ENCODE data around the gene NHLRC4. TPM values are rescaled to one million over a fixed set of nuclear protein-coding genes. Genes with fewer than 3 reads are reported as not detected.
A peak's percentile ranks its signal among the peaks of the same experiment; 100 is the strongest.

Gene NHLRC4
- polyA plus RNA-seq, 1 donor (not counting 4 experiments of a cell fraction or from before 2014, with no cell fraction given) = 0.10 TPM

GRCh38 chr16:524274-525040 lies 42.3 kb upstream of the NHLRC4 start:
- H2AFZ ChIP-seq (ENCODE audit: control insufficient read depth, low read length) = no peak overlapping the region
- peaks cover 16% of the 10 kb centered on the region for H4K20me1 ChIP-seq (ENCODE audit: control insufficient read depth, extremely low read depth, insufficient read depth, low read length)
- TF ChIP-seq EZH2 (IDR thresholded peaks at IDR 0.05; ENCODE audit: low read length) (no peak), CTCF (optimal IDR thresholded peaks at IDR 0.05 in 1 of 3, IDR thresholded peaks at IDR 0.05 in 1 of 3, conservative IDR thresholded peaks at IDR 0.05 in 1 of 3; ENCODE audit: extremely low read depth in 1 of 3, insufficient read depth in 2 of 3, low read length in 3 of 3) (no peak)
- H3K4me3 ChIP-seq (ENCODE audit: control insufficient read depth in 2 of 3, extremely low read depth in 1 of 3, insufficient read depth in 2 of 3, low read depth in 1 of 3, low read length in 3 of 3) = no peak overlapping the region
- no peak overlapping the region for H3K9ac ChIP-seq (ENCODE audit: control insufficient read depth, extremely low read depth, insufficient read depth, low read length)
- H3K79me2 ChIP-seq (ENCODE audit: control insufficient read depth, insufficient read depth, low read length) = peaks cover 39% of the 10 kb centered on the region
- no peaks in the 10 kb centered on the region for H3K9me3 ChIP-seq (ENCODE audit: control insufficient read depth, low read depth, low read length)
- no peak overlapping the region for H3K4me2 ChIP-seq (ENCODE audit: control insufficient read depth, extremely low read depth, insufficient read depth, low read depth, low read length)
- peaks cover 2 to 9% of the 10 kb centered on the region in 2 experiments for H3K36me3 ChIP-seq (ENCODE audit: control insufficient read depth in 2 of 2, extremely low read depth in 1 of 2, insufficient read depth in 2 of 2, low read length in 2 of 2)
- dilution Hi-C loops (cut with MboI; ENCODE audit: extremely low pct_ligation_motif_present, low sequenced_read_pairs) = no loop called here
- H3K9me1 ChIP-seq (ENCODE audit: control insufficient read depth, extremely low read depth, insufficient read depth, low read length) = peaks cover 4% of the 10 kb centered on the region
- DNase-seq (ENCODE audit: low read depth, low spot score) (no peak), FAIRE-seq (no peak)
- H3K4me1 ChIP-seq (ENCODE audit: control insufficient read depth, extremely low read depth, insufficient read depth, low read length) = peaks cover 37% of the 10 kb centered on the region
- no peaks in the 10 kb centered on the region for H3K27me3 ChIP-seq (ENCODE audit: control insufficient read depth, extremely low read depth, insufficient read depth, low read length)
- H3K27ac ChIP-seq (ENCODE audit: control insufficient read depth, insufficient read depth, low read length) = no peak overlapping the region

- Histone ChIP-seq H3K4me3 (ENCODE audit: control insufficient read depth in 2 of 3, extremely low read depth in 1 of 3, insufficient read depth in 2 of 3, low read depth in 1 of 3, low read length in 3 of 3) (peak overlapping the region in 2 of 3 experiments; percentile 38 to 46), H3K9ac (ENCODE audit: control insufficient read depth, extremely low read depth, insufficient read depth, low read length) (peak overlapping the region; percentile 60)
- FAIRE-seq = no peak
These were observed 41.7 kb upstream of the NHLRC4 start for GRCh38 chr16:525123-525519.

More at GRCh38 chr16:525123-525519, 41.7 kb upstream of the NHLRC4 start:
- TF ChIP-seq CTCF (optimal IDR thresholded peaks at IDR 0.05 in 1 of 3, IDR thresholded peaks at IDR 0.05 in 1 of 3, conservative IDR thresholded peaks at IDR 0.05 in 1 of 3; ENCODE audit: extremely low read depth in 1 of 3, insufficient read depth in 2 of 3, low read length in 3 of 3) (no peak), EZH2 (IDR thresholded peaks at IDR 0.05; ENCODE audit: low read length) (no peak)
- no peak for DNase-seq (ENCODE audit: low read depth, low spot score)
- Histone ChIP-seq H3K9me1 (ENCODE audit: control insufficient read depth, extremely low read depth, insufficient read depth, low read length) (peaks cover 4% of the 10 kb centered on the region), H3K27ac (ENCODE audit: control insufficient read depth, insufficient read depth, low read length) (peak overlapping the region; percentile 83), H3K36me3 (ENCODE audit: control insufficient read depth in 2 of 2, extremely low read depth in 1 of 2, insufficient read depth in 2 of 2, low read length in 2 of 2) (peaks cover 5% of the 10 kb centered on the region in 2 experiments), H3K9me3 (ENCODE audit: control insufficient read depth, low read depth, low read length) (no peaks in the 10 kb centered on the region), H3K4me2 (ENCODE audit: control insufficient read depth, extremely low read depth, insufficient read depth, low read depth, low read length) (peak overlapping the region; percentile 93), H3K27me3 (ENCODE audit: control insufficient read depth, extremely low read depth, insufficient read depth, low read length) (no peaks in the 10 kb centered on the region), H2AFZ (ENCODE audit: control insufficient read depth, low read length) (no peak overlapping the region), H3K79me2 (ENCODE audit: control insufficient read depth, insufficient read depth, low read length) (peaks cover 46% of the 10 kb centered on the region), H4K20me1 (ENCODE audit: control insufficient read depth, extremely low read depth, insufficient read depth, low read length) (peaks cover 22% of the 10 kb centered on the region), H3K4me1 (ENCODE audit: control insufficient read depth, extremely low read depth, insufficient read depth, low read length) (peaks cover 38% of the 10 kb centered on the region)
- dilution Hi-C loops (cut with MboI; ENCODE audit: extremely low pct_ligation_motif_present, low sequenced_read_pairs) = no loop called here
